A549 (cell line): ENCODE data around the gene TSHB.

ENCODE experiments used
- CEBPB ChIP-seq, 2 experiments: fragments of >200 bp in 1 of 2; sonication (Bioruptor Twin) in 1 of 2; formaldehyde crosslinking in 1 of 2; IDR thresholded peaks; 2 replicates each; pipeline ENCODE4 v1.6.1; 2012 to 2016
- CTCF ChIP-seq: fragments of >200 bp; sonication (Bioruptor Twin); formaldehyde crosslinking; IDR thresholded peaks from 3 replicates; pipeline ENCODE4 v1.5.1; 2016
- E2F6 ChIP-seq: IDR thresholded peaks from 2 replicates; pipeline ENCODE4 v1.6.1; 2012; ENCODE audit warnings: low read depth, borderline replicate concordance
- HOXB5 ChIP-seq: fragments of 250-450 bp; sonication (Bioruptor Pico); IDR thresholded peaks from 2 replicates; pipeline ENCODE4 v1.5.0; 2020; ENCODE audit warnings: mild to moderate bottlenecking, moderate library complexity
- JUN ChIP-seq, 2 experiments: fragments of >200 bp; sonication (Bioruptor Twin); formaldehyde crosslinking; IDR thresholded peaks; 2 replicates in 1 of 2; 3 replicates in 1 of 2; pipeline ENCODE4 v1.6.1; 2016 to 2017
- MAX ChIP-seq: IDR thresholded peaks from 2 replicates; pipeline ENCODE4 v1.6.1; 2012
- NFE2L2 ChIP-seq: fragments of 150-350 bp; conservative IDR thresholded peaks from 2 replicates; pipeline ENCODE4 v1.6.1; 2014; ENCODE audit warnings: low read length
- PBX3 ChIP-seq: IDR thresholded peaks from 2 replicates; pipeline ENCODE4 v1.6.1; 2012
- POLR2A ChIP-seq: IDR thresholded peaks from 2 replicates; pipeline ENCODE4 v1.6.1; 2012; ENCODE audit warnings: mild to moderate bottlenecking, low read length
- RAD21 ChIP-seq, 2 experiments: fragments of >200 bp in 1 of 2; sonication (Bioruptor Twin) in 1 of 2; formaldehyde crosslinking in 1 of 2; IDR thresholded peaks in 1 of 2; conservative IDR thresholded peaks in 1 of 2; 2 replicates in 1 of 2; 3 replicates in 1 of 2; pipeline ENCODE4 v1.6.1; 2012 to 2018; ENCODE audit warnings: inconsistent platforms in 1 of 2
- RARB ChIP-seq: fragments of 250-450 bp; sonication (Bioruptor Pico); IDR thresholded peaks from 2 replicates; pipeline ENCODE4 v1.8.0; 2021; ENCODE audit warnings: mild to moderate bottlenecking, moderate library complexity
- SMC3 ChIP-seq: fragments of >200 bp; sonication (Bioruptor Twin); formaldehyde crosslinking; IDR thresholded peaks from 3 replicates; pipeline ENCODE4 v1.6.1; 2018; ENCODE audit warnings: inconsistent platforms
- SREBF2 ChIP-seq: fragments of 450-650 bp; IDR thresholded peaks from 2 replicates; pipeline ENCODE4 v1.6.1; 2014; ENCODE audit warnings: mild to moderate bottlenecking, moderate library complexity

- TF ChIP-seq CTCF (peak; percentile 56), POLR2A (no peak), JUN (IDR thresholded peaks at IDR 0.05) (no peak), E2F6 (no peak), MAX (no peak), SREBF2 (no peak), RARB (CRISPR knock-in tag) (no peak), SMC3 (peak; percentile 43; the same call in 2 of the 3 replicates), NFE2L2 (no peak), HOXB5 (CRISPR knock-in tag) (no peak), PBX3 (no peak), RAD21 (conservative IDR thresholded peaks at IDR 0.05 in 1 of 2, IDR thresholded peaks at IDR 0.05 in 1 of 2) (peak; percentile 41 to 44; a peak in 4 of 5 replicates), CEBPB (IDR thresholded peaks at IDR 0.05) (no peak)
Measured at GRCh38 chr1:115052454-115053083, 22.9 kb downstream of the TSHB start.
